DLD1 (cell line): Measurements from ENCODE around the gene MAP3K9.

Source experiments
- in situ Hi-C: cut with HindIII; loops from 2 replicates; pipeline ENCODE4 v1.10.0; 2017; ENCODE audit warnings: low sequenced_read_pairs

Gene MAP3K9

GRCh38 chr14:70821584-70822529 lies 12.5 kb upstream of the MAP3K9 start:
- in situ Hi-C loops = no loop called here

GRCh38 chr14:70816525-70816924 lies 7.2 kb upstream of the MAP3K9 start:
- in situ Hi-C loops = no loop called here

GRCh38 chr14:70814466-70814865 lies 5.2 kb upstream of the MAP3K9 start:
- in situ Hi-C loops = no loop called here

GRCh38 chr14:70812124-70812818 lies 3.0 kb upstream of the MAP3K9 start:
- in situ Hi-C loops = no loop called here

GRCh38 chr14:70811578-70811977 lies 2.3 kb upstream of the MAP3K9 start:
- in situ Hi-C loops = no loop called here

- in situ Hi-C loops = no loop called here
These were observed 1.7 kb upstream of the MAP3K9 start for GRCh38 chr14:70811050-70811449.

GRCh38 chr14:70810621-70811020 lies 1.3 kb upstream of the MAP3K9 start:
- in situ Hi-C loops = no loop called here

GRCh38 chr14:70808416-70809224 lies 693 bp downstream of the MAP3K9 start:
- in situ Hi-C loops = no loop called here

GRCh38 chr14:70807898-70808415 lies 1.4 kb downstream of the MAP3K9 start:
- in situ Hi-C loops = no loop called here

- in situ Hi-C loops = no loop called here
These were observed 4.7 kb downstream of the MAP3K9 start for GRCh38 chr14:70804556-70805162.

- in situ Hi-C loops = no loop called here
These were observed 5.7 kb downstream of the MAP3K9 start for GRCh38 chr14:70803321-70804310.

- in situ Hi-C loops = no loop called here
These were observed 6.9 kb downstream of the MAP3K9 start for GRCh38 chr14:70802379-70802778.

- in situ Hi-C loops = no loop called here
These were observed 7.5 kb downstream of the MAP3K9 start for GRCh38 chr14:70801836-70802235.

- in situ Hi-C loops = no loop called here
These were observed 12.8 kb downstream of the MAP3K9 start for GRCh38 chr14:70796551-70796950.

- in situ Hi-C loops = no loop called here
These were observed 15.0 kb downstream of the MAP3K9 start for GRCh38 chr14:70794294-70794693.

GRCh38 chr14:70793637-70794036 lies 15.7 kb downstream of the MAP3K9 start:
- in situ Hi-C loops = no loop called here

- in situ Hi-C loops = no loop called here
These were observed 16.4 kb downstream of the MAP3K9 start for GRCh38 chr14:70792939-70793338.

GRCh38 chr14:70791971-70792370 lies 17.3 kb downstream of the MAP3K9 start:
- in situ Hi-C loops = no loop called here

- in situ Hi-C loops = no loop called here
These were observed 19.4 kb downstream of the MAP3K9 start for GRCh38 chr14:70789961-70790360.
